ENCODE results near the gene GRIN2A.

DNA sequence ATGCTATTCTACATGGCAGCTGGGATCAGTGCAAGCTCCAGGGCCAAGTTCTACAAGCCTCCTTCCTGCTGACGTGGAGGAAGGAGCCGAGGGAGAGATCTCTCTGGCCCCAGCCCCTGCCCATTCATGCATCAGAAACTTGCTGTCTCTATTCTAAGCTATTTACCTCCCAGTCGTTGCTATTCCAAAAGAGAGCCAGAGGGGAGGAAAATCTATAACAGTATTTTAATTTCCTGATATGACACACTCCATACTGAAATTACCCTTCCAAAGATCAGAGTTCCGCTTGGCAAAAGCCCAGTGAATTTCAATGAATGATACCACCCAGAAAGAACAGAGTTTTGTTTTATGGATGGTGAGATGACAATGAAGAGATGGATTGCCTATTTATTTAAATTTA is 133.4 kb downstream of the GRIN2A start:
- no peak for TF ChIP-seq POLR2A (IDR thresholded peaks at IDR 0.05; ENCODE audit: low read depth, low read length)
- no peak for TF ChIP-seq POLR2AphosphoS5 (IDR thresholded peaks at IDR 0.05; ENCODE audit: low read depth, low read length)
- no peak for TF ChIP-seq TAF1 (IDR thresholded peaks at IDR 0.05; ENCODE audit: borderline replicate concordance, low read depth, low read length)
